HepG2 (cell line): Measurements from ENCODE around the gene CNP. TPM values are rescaled to one million over a fixed set of nuclear protein-coding genes. Genes with fewer than 3 reads are reported as not detected.

Experiments
- KDM5B ChIP-seq: sonication (generic); formaldehyde crosslinking; IDR thresholded peaks from 2 replicates; pipeline ENCODE4 v1.4.0; 2020; ENCODE audit warnings: missing genetic modification reagents, mild to moderate bottlenecking, borderline replicate concordance
- SIX1 ChIP-seq: sonication (generic); formaldehyde crosslinking; IDR thresholded peaks from 2 replicates; pipeline ENCODE4 v1.4.0; 2020; ENCODE audit warnings: missing genetic modification reagents, borderline replicate concordance
- SPEN ChIP-seq: sonication (generic); formaldehyde crosslinking; IDR thresholded peaks from 2 replicates; pipeline ENCODE4 v1.5.1; 2020; ENCODE audit warnings: low read depth, mild to moderate bottlenecking, missing genetic modification reagents
- YEATS4 ChIP-seq: sonication (generic); formaldehyde crosslinking; IDR thresholded peaks from 2 replicates; pipeline ENCODE4 v1.4.0; 2020; ENCODE audit warnings: missing genetic modification reagents, borderline replicate concordance
- ZFP1 ChIP-seq: IDR thresholded peaks from 2 replicates; pipeline ENCODE4 v1.6.1; 2016
- ZMYM4 ChIP-seq: sonication (generic); formaldehyde crosslinking; IDR thresholded peaks from 2 replicates; pipeline ENCODE4 v1.8.1; 2023; ENCODE audit warnings: mild to moderate bottlenecking, missing genetic modification reagents
- ZNF160 ChIP-seq: sonication (generic); formaldehyde crosslinking; IDR thresholded peaks from 2 replicates; pipeline ENCODE4 v1.8.0; 2022; ENCODE audit warnings: mild to moderate bottlenecking, inconsistent platforms, missing genetic modification reagents
- ZNF337 ChIP-seq: sonication (generic); formaldehyde crosslinking; IDR thresholded peaks from 2 replicates; pipeline ENCODE4 v1.5.1; 2020; ENCODE audit warnings: missing genetic modification reagents, low read depth, mild to moderate bottlenecking, borderline replicate concordance
- ZNF34 ChIP-seq: sonication (generic); formaldehyde crosslinking; IDR thresholded peaks from 2 replicates; pipeline ENCODE4 v1.4.0; 2020; ENCODE audit warnings: mild to moderate bottlenecking, missing genetic modification reagents, borderline replicate concordance
- ZNF883 ChIP-seq: sonication (generic); formaldehyde crosslinking; IDR thresholded peaks from 2 replicates; pipeline ENCODE4 v1.5.1; 2020; ENCODE audit warnings: mild to moderate bottlenecking, missing genetic modification reagents; ENCODE audit errors: not compliant biosample characterization
- ZSCAN31 ChIP-seq: sonication (generic); formaldehyde crosslinking; IDR thresholded peaks from 2 replicates; pipeline ENCODE4 v1.5.0; 2020; ENCODE audit warnings: low read depth, mild to moderate bottlenecking, missing genetic modification reagents
- polyA plus RNA-seq, 8 experiments: library from polyadenylated mRNA; depleted of rRNA in 3 of 8; stranded (reverse) in 7 of 8; unstranded in 1 of 8; fragments of >200 nt; fragmentation: Illumina TruSeq in 4 of 8; extraction: Trizol in 4 of 8; gene quantifications; 2 replicates each; pipeline versions ENCODE4 v1.2.1 to v1.2.3, GENCODE V29; 2011 to 2016; ENCODE audit warnings: low read depth in 4 of 8, missing spikeins in 1 of 8, mixed read lengths in 1 of 8; ENCODE audit not compliant: insufficient read depth in 1 of 8
- total RNA-seq, 5 experiments: library from RNA; depleted of rRNA; stranded (reverse); fragments of >200 nt; fragmentation: Illumina TruSeq; extraction: Trizol; gene quantifications; 2 replicates each; pipeline ENCODE4 v1.2.3, GENCODE V29; 2016; ENCODE audit warnings: low read depth in 1 of 5
- TF ChIP-seq, protein P1 (sequence below): sonication (generic); formaldehyde crosslinking; IDR thresholded peaks from 2 replicates; pipeline ENCODE4 v1.4.0; 2020; ENCODE audit warnings: mild to moderate bottlenecking, missing genetic modification reagents, borderline replicate concordance
- TF ChIP-seq, protein P2 (sequence below): sonication (generic); formaldehyde crosslinking; IDR thresholded peaks from 2 replicates; pipeline ENCODE4 v1.5.0; 2020; ENCODE audit warnings: mild to moderate bottlenecking, missing genetic modification reagents
- TF ChIP-seq, protein P3 (sequence below): sonication (generic); formaldehyde crosslinking; IDR thresholded peaks from 2 replicates; pipeline ENCODE4 v1.5.0; 2020; ENCODE audit warnings: mild to moderate bottlenecking, missing genetic modification reagents
- TF ChIP-seq, protein P4 (sequence below): sonication (generic); formaldehyde crosslinking; IDR thresholded peaks from 2 replicates; pipeline ENCODE4 v1.4.0; 2020; ENCODE audit warnings: missing genetic modification reagents, borderline replicate concordance
- TF ChIP-seq, protein P5 (sequence below), 2 experiments: sonication (generic) in 1 of 2; formaldehyde crosslinking in 1 of 2; IDR thresholded peaks; 2 replicates each; pipeline versions ENCODE4 v1.4.0 to v1.6.1; 2018 to 2020; ENCODE audit warnings: missing genetic modification reagents in 2 of 2, borderline replicate concordance in 1 of 2, low read depth in 1 of 2, mild to moderate bottlenecking in 1 of 2, missing biosample characterization in 1 of 2

The CNP gene
- total and polyA plus RNA-seq, 2 of the 13 experiments (the other 11 are each of a cell fraction or from before 2014, with no cell fraction given), result 97.2 to 161 TPM

DNA sequence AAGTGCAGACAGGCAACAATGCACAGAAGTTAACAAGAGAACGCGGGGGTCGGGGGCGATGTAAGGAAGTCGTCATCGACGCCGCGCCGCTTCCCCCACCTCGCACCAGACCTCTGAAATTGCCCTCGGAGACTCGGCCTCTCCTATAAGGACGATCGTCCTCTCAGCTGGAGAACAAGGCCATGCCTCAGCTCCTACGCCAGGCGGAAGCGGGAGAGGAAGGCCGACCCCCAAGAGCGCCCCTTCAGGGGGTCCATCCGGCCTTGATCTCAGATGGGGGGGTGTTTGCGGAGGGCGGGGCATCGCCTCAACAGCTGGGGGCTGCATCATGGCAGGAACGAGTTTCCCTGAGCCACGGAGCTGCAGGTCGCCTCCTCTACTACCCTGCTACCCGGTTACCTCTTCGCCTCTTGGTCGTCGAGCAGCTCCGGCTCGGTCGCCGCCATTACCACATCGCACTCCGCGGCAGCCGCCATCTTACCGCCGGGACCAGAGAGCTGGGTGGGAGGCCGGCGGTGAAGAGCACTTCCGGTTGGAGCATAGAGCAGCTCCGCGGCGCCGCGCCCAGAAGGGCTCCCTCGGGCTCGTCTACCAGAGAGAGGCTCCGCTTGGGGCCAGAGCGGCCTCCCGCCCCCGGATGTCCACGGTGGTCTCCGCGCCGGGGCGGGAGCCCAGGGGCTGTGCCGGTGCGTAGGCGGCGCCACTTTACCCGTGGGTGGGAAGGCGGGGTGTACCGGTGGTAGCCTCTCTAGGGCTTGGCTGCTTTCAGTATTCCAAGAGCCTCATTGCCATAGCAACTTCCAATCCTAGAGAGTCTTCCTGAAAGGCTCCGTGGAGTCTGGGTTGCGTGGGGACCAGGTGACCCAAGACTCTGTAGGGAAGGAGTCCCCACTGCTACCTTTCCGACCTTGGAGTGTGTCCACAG lies 50.6 kb downstream of the CNP start, which contains the start of gene DNAJC7 (continued):
- TF ChIP-seq, protein P1, sequence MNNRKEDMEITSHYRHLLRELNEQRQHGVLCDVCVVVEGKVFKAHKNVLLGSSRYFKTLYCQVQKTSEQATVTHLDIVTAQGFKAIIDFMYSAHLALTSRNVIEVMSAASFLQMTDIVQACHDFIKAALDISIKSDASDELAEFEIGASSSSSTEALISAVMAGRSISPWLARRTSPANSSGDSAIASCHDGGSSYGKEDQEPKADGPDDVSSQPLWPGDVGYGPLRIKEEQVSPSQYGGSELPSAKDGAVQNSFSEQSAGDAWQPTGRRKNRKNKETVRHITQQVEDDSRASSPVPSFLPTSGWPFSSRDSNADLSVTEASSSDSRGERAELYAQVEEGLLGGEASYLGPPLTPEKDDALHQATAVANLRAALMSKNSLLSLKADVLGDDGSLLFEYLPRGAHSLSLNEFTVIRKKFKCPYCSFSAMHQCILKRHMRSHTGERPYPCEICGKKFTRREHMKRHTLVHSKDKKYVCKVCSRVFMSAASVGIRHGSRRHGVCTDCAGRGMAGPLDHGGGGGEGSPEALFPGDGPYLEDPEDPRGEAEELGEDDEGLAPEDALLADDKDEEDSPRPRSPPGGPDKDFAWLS (CRISPR knock-in tag), result 0 out of 2 replicates have a peak, but pooled peaks have one; percentile 94
- TF ChIP-seq, protein P2, sequence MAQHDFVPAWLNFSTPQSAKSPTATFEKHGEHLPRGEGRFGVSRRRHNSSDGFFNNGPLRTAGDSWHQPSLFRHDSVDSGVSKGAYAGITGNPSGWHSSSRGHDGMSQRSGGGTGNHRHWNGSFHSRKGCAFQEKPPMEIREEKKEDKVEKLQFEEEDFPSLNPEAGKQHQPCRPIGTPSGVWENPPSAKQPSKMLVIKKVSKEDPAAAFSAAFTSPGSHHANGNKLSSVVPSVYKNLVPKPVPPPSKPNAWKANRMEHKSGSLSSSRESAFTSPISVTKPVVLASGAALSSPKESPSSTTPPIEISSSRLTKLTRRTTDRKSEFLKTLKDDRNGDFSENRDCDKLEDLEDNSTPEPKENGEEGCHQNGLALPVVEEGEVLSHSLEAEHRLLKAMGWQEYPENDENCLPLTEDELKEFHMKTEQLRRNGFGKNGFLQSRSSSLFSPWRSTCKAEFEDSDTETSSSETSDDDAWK (CRISPR knock-in tag), result no peak
- TF ChIP-seq ZNF160 (CRISPR knock-in tag) (peak; percentile 79), ZFP1 (CRISPR knock-in tag) (peak; percentile 91; the same call in 1 of the 2 replicates), ZNF34 (CRISPR knock-in tag) (peak; percentile 99), ZSCAN31 (CRISPR knock-in tag) (peak; percentile 66; the same call in 1 of the 2 replicates), KDM5B (CRISPR knock-in tag) (peak; percentile 98), ZNF883 (CRISPR knock-in tag) (peak; percentile 31), SPEN (peak; percentile 85), YEATS4 (CRISPR knock-in tag) (peak; percentile 97), ZMYM4 (CRISPR knock-in tag) (peak; percentile 85), ZNF337 (CRISPR knock-in tag) (peak; percentile 54; the same call in 1 of the 2 replicates), SIX1 (CRISPR knock-in tag) (no peak; the same call in 1 of the 2 replicates)
- TF ChIP-seq, protein P3, sequence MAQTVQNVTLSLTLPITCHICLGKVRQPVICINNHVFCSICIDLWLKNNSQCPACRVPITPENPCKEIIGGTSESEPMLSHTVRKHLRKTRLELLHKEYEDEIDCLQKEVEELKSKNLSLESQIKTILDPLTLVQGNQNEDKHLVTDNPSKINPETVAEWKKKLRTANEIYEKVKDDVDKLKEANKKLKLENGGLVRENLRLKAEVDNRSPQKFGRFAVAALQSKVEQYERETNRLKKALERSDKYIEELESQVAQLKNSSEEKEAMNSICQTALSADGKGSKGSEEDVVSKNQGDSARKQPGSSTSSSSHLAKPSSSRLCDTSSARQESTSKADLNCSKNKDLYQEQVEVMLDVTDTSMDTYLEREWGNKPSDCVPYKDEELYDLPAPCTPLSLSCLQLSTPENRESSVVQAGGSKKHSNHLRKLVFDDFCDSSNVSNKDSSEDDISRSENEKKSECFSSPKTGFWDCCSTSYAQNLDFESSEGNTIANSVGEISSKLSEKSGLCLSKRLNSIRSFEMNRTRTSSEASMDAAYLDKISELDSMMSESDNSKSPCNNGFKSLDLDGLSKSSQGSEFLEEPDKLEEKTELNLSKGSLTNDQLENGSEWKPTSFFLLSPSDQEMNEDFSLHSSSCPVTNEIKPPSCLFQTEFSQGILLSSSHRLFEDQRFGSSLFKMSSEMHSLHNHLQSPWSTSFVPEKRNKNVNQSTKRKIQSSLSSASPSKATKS (CRISPR knock-in tag), result peak; percentile 90; the same call in 1 of the 2 replicates
- TF ChIP-seq, protein P4, sequence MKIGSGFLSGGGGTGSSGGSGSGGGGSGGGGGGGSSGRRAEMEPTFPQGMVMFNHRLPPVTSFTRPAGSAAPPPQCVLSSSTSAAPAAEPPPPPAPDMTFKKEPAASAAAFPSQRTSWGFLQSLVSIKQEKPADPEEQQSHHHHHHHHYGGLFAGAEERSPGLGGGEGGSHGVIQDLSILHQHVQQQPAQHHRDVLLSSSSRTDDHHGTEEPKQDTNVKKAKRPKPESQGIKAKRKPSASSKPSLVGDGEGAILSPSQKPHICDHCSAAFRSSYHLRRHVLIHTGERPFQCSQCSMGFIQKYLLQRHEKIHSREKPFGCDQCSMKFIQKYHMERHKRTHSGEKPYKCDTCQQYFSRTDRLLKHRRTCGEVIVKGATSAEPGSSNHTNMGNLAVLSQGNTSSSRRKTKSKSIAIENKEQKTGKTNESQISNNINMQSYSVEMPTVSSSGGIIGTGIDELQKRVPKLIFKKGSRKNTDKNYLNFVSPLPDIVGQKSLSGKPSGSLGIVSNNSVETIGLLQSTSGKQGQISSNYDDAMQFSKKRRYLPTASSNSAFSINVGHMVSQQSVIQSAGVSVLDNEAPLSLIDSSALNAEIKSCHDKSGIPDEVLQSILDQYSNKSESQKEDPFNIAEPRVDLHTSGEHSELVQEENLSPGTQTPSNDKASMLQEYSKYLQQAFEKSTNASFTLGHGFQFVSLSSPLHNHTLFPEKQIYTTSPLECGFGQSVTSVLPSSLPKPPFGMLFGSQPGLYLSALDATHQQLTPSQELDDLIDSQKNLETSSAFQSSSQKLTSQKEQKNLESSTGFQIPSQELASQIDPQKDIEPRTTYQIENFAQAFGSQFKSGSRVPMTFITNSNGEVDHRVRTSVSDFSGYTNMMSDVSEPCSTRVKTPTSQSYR (CRISPR knock-in tag), result peak; percentile 13; the same call in 1 of the 2 replicates
- TF ChIP-seq, protein P5, sequence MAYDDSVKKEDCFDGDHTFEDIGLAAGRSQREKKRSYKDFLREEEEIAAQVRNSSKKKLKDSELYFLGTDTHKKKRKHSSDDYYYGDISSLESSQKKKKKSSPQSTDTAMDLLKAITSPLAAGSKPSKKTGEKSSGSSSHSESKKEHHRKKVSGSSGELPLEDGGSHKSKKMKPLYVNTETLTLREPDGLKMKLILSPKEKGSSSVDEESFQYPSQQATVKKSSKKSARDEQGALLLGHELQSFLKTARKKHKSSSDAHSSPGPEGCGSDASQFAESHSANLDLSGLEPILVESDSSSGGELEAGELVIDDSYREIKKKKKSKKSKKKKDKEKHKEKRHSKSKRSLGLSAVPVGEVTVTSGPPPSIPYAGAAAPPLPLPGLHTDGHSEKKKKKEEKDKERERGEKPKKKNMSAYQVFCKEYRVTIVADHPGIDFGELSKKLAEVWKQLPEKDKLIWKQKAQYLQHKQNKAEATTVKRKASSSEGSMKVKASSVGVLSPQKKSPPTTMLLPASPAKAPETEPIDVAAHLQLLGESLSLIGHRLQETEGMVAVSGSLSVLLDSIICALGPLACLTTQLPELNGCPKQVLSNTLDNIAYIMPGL (CRISPR knock-in tag; IDR thresholded peaks at IDR 0.05; ENCODE audit: borderline replicate concordance in 1 of 2, low read depth in 1 of 2), result peak; percentile 95 to 96; a peak in 3 of 4 replicates
